NCI-H345 treated with DMSO at 0.1 percent for 48 hours (cell line): Measurements from ENCODE around the gene PRSS36.

ENCODE experiments used
- DNase-seq: peaks from one replicate; lab custom pipeline; 2025; ENCODE audit not compliant: unreplicated experiment; lab: John Stamatoyannopoulos, UW

Gene PRSS36

DNA sequence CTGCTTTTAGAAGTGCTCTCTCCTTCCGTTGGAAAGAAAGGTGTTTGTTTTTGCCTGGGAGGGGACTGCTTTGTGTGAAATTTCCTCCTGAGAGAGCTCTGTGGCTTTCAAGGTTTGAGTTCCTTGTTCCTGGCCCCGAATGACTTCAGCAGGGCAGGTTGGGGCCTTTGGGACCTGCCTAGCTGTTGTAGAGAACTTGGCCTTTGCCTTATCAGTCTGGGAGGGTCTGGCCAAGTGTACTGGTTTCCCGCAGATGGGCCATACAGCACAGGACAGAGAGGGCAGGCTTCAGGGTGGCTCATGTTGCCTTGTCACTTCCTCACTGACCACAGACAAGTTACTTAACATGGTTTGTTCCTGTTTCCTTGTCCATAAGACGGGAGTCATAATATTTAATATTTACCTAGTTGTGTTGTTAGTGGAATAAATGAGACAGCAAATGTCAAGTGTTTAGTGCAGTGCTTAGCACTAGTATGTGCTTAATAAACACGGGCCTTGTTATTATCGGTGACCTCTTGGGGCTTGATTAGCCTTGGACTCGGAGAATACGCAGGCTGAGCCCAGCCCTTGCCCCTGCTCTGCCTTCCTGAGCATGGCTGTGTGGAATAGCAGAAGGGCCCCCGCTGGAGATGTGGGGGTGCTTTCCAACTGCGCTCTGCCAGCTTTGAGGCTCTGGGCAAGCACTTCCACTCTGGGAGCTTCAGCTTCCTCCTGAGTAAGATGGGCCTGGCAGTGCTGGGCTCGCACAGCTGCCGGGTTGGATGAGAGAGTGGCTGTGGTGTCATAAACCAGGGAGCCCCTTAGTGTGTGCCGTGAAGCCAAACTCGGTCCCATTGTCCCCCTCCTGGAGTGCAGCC, 20.9 kb downstream of the PRSS36 start:
- no peak for DNase-seq

DNA sequence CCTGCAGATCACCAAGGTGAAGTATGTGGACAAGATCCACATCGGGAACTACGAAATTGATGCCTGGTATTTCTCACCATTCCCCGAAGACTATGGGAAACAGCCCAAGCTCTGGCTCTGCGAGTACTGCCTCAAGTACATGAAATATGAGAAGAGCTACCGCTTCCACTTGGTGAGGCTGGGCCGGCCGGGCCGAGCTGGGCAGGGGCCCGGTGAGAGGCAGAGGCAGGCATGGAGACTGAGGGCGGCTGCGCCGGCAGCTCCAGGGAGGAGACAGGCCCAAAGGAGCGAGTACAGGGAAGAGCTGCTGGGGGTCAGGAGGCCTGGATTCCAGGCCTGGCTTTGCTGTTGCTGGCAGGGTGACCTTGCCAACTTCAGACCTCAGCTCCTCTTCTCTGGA, 22.7 kb downstream of the PRSS36 start:
- no peak for DNase-seq

DNA sequence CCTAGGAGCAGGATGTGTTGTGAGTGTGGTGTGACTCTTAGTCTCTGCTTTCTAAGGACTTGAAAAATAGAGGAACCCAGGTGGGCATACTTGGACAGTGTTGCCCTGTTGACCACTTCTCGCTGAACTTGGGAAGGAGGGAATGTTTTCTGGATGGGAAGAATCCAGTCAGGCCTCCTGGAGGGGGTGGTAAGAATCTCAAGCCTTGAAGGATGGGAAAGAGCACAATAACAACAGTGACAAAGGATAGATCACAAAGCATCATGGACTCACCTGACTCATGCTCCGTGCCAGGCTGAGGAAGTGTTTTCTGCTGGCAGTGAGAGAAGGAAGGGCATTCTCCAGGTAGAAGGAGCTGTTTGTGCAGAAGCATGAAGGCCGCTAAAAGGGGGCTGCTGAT, 24.0 kb downstream of the PRSS36 start:
- no peak for DNase-seq

DNA sequence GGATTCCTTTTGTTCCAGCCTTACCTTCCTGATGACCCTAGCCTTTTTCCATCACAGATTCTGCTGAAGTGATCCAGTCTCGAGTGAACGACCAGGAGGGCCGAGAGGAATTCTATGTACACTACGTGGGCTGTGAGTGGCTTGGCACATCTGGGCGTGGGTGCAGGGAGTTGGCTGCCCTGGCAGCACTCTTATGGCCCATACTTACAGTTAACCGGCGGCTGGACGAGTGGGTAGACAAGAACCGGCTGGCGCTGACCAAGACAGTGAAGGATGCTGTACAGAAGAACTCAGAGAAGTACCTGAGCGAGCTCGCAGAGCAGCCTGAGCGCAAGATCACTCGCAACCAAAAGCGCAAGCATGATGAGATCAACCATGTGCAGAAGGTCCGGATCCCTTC, 29.7 kb downstream of the PRSS36 start:
- DNase-seq, result no peak

DNA sequence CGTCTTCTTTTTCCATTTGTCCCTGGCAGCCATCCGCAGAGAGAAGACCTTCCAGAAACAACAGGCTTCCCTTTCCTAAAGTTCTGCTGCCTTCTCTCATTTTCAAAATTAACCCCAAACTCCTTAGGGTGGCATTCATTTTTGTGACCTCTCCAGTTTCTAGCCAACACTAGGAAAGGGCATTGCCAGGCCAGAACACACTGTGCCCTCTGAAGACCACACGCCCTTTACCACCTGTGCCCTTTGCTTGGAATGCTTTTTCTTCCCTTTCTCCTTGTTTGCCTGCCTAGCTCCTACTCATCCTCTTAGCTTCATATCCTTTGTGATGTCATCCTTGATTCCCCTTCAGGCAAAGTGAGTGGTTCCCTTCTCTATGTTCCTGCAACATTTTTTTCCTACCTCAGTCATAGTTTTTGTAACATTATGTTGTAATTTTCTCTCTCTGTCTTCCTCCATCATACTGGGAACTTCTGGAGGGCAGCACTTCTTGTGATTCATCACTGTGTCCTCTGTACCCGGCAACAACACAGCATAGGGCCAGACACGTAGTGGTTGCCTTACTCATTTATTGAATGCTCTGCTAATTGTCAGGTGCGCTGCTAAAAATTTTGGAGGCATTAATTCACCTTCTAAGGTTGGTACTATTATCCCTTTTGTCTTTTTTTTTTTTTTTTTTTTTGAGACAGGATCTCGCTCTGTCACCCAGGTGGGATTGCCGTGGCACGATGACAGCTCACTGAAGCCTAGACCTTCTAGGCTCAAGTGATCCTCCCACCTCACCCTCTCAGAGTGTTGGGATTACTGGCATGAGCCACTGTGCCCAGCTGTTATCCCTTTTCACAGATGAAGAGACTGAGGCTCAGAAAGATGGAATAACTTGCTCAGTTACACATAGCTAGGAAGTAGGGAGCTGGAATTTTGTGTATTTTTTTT, 31.4 kb downstream of the PRSS36 start:
- no peak for DNase-seq

DNA sequence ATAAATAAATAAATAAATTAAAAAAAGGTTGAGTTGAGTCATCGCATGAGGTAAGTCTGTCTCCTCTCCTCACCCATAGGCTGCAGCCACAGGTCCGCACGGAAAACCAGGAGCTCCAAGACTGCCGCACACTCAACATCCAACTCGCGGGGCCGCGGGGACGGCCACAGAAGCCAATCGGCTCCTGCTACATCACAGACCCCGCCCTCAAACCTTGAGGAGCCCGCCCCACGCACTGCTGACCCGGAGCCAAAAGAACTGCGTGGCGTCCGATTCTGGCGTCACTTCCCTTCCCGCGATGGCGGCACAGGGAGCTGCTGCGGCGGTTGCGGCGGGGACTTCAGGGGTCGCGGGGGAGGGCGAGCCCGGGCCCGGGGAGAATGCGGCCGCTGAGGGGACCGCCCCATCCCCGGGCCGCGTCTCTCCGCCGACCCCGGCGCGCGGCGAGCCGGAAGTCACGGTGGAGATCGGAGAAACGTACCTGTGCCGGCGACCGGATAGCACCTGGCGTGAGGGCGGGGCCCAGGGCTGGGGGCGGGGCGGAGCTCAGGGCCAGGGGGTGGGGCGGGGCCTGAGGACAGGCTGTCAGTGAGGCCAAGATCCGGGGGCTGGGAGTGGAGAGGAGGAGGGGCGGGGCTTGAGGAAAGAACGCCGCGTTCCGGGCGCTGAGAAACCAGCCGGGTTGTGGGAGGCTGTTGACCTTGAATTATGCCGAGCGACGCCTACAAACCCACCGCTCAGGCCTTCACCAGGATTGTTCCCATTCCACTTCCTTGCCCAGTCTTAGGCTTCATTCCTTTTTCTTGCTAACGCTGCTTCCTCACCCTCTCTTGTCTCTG, 32.3 kb downstream of the PRSS36 start, which contains the start of gene KAT8:
Gene KAT8, plus strand, starts transcription at position 281 of the 839 bp plus-strand sequence. Its CDS starts 18 bp downstream, at position 299.
- peak; percentile 97 for DNase-seq

DNA sequence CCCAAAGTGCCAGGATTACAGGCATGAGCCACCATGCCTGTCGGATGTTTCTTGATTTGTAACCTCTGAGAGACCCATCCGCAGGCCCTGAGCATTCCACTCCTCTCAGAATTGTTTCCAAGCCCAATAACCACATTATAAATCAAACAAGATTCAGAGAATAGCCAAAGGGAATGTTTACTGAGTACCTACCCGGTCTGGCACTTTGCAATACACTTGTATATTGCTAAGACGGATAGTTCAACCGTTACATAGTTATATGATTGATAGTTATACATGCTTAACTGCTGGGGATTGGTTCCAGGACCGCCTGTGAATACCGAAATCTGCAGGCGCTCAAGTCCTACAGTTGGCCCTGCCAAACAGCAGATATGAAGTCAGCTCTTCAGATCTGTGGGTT, 35.4 kb downstream of the PRSS36 start:
- no peak for DNase-seq

DNA sequence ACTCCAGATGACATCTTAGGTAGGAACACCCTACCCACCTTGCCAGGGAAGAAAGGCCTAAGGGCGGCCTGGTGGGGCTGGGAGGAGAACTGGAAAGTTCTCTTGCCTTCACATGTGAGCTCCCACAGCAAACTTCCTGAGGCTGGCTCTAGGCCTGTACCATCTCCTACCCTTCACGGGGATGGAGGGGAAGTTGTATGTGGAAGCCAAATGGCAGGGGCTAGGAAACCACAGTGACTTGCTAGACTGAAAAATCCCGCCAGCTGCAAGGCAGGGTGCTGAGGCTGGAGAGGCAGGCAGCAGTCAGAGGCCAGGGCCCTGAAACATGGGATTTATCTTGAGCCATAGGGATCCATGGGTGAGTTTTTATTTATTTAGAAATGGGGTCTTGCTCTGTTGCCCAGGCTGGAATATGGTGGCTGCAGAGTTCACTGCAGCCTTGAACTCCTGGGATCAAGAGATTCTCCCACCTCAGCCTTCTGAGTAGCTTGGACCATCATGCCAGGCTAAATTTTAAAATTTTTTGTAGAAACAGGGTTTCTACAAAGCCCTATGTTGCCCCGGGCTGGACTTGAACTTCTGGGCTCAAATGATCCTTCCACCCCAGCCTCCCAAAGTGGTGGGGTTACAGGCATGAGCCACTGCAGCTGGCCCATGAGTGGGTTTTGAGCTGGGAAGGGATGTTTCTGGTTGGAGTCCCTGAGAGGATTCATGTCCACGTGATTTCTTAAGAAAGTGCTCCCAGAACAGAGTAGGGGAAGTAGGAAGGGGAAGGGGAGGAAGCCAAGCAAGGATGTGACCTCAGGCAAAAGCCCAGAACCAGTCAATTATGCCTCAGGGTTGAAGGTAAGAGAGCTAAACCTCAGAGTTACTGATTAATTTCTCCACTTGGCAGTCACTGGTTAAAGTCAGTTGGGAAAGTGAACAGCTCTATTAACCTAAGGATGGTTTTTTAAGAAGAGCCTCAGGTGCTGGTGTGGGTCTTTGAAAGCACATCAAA, 36.4 kb downstream of the PRSS36 start:
- no peak for DNase-seq

DNA sequence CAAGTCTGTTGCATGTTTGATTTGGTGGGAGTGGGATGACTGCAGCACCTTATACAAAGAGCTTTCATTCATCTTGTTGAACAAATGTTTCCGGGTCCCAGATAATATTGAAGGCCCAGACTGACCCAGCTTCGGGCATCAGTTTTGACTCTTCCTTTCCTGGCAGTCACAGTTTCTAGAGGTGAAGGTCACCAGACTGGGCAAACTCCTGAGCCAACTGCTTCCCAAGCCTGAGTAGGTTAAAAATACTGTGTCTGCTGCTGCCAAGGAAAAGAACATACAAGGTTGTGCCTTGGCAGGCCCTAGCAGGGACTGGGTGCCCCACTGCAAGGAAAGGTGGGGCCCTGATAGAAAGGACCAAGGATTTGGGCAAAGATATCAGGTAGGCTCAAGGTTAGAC, 37.2 kb downstream of the PRSS36 start:
- no peak for DNase-seq

DNA sequence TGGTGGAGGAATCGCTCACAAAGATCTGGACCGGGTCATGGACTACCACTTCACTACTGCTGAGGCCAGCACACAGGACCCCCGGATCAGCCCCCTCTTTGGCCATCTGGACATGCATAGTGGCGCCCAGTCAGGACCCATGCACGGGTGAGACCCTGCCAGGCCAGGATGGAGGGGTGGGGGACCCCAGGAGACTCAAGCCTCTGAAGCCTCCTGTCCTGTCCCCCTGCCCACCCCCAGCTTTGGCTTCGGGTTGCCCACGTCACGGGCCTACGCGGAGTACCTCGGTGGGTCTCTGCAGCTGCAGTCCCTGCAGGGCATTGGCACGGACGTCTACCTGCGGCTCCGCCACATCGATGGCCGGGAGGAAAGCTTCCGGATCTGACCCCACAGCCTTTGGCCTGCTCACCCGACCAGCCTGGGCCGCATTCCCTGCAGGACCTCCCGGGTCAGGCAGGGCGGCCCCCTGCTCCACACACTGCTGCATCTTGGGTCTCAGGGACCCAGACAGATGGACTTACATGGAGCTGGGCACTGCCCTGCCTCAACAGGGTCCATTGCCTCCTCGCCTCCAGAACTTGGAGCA, 37.9 kb downstream of the PRSS36 start:
- DNase-seq, result no peak

DNA sequence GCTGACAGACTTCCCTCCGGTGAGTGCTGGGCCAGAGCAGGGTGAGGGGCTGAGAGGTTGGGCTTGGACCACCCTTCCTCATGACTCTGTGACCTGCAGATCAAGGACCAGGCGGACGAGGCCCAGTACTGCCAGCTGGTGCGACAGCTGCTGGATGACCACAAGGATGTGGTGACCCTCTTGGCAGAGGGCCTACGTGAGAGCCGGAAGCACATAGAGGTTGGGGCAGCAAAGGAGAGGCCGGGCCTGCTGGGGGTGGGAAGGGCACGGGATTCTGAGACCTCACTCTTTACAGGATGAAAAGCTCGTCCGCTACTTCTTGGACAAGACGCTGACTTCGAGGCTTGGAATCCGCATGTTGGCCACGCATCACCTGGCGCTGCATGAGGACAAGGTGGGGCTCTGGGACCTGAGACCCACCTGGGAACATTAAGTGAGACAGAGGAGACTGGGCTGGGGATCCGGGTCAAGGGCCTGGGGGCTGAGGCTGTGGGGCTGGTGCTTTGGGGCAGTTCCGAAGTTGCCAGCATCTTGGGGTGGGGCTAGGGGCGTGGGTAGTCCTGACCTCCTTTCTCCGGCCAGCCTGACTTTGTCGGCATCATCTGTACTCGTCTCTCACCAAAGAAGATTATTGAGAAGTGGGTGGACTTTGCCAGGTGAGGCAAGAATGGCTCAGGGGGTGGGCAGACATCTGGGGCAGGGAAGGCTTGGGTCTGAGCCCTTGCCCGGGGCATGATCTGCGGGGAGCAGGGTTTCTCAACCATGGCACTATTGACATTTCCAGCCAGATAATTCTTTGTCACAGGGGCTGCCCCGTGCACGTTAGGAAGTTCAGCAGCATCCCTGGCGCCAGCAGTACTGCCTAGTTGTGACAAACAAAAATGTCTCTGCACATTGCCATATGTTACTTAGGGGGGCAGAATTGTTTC, 39.5 kb downstream of the PRSS36 start:
- no peak for DNase-seq

DNA sequence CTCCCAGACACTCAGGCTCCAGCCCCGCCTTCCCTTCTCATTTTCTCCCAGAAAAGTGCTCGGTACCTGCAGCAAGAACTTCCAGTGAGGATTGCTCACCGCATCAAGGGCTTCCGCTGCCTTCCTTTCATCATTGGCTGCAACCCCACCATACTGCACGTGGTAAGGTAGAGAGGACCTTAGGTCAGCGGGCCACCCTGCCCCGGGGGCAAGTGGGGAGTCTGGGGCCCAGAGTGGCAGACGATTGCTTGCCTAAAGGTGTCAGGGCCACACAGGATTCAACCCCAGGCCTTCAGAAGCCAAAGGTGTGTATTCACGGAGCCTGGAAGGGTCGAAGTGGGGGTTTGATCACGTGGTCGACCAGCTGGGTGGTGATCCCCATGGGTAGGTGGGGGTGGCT, 40.2 kb downstream of the PRSS36 start:
- no peak for DNase-seq

DNA sequence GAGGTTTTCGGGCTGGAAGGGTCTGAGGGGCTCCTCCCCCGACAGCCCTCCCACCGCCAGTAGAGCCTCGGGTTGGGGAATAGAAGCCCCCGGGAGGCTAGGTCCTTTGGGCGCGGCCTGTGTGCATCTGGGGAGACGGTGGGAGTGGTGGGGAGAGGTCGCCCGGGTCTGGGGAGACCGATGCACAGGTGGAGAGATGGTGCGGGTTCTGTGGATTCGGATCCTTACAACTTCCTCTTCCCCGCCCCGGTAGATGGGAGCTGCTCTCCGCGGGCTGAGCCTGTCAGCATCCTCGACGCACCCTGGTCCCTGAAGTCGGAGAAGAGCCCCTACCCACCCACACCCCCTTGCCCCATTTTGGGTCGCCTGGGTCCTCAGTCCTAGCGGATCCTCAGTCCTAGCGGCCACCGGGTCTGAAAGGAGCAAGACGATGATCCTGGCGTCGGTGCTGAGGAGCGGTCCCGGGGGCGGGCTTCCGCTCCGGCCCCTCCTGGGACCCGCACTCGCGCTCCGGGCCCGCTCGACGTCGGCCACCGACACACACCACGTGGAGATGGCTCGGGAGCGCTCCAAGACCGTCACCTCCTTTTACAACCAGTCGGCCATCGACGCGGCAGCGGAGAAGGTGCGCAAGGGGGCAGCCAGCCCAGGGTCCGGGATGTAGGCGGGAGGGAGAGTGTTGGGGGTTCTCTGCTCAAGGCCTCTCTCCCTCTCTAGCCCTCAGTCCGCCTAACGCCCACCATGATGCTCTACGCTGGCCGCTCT, 40.9 kb downstream of the PRSS36 start:
- no peak for DNase-seq

DNA sequence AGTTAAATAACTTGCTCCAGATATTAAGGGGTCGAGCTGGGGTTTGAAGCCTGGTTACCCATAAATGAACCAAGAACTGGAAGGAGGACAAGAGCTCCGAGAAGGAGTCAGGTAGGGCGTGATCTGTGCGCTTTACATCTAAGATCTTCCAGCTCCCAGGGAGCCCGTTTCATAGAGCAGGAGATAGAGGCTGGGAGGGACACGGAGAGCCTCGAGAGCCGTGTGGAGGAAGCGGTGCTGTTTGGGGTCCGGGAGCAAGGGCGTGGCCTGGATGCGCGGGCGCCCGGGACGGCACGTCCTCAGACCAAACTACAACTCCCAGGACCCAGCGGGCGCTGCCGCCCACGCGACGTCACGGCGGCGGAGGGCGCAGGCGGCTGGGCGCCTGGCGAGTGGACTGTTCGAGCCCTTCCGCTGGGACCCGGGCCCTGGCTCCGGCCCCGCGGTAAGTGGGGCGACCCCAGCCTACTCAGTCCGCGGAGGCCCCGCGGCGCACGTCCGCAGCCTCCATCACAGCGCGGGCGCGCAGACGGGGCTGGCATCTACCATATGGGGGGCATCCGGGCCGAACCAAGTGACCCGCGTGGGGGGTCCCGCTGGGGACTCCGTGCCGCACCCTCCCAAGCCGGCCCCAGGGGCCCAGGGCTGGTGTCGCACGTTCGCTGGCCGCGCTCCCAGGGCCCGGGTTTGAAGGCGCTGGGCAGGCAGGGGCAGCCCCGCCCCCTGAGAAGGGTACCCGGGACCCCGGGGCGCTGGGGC, 41.7 kb downstream of the PRSS36 start, which contains the start of gene BCKDK:
Gene BCKDK, plus strand, starts transcription at position 352 of the 759 bp plus-strand sequence. CDS start 838 bp downstream, outside the sequence.
- DNase-seq, result peak; percentile 74

DNA sequence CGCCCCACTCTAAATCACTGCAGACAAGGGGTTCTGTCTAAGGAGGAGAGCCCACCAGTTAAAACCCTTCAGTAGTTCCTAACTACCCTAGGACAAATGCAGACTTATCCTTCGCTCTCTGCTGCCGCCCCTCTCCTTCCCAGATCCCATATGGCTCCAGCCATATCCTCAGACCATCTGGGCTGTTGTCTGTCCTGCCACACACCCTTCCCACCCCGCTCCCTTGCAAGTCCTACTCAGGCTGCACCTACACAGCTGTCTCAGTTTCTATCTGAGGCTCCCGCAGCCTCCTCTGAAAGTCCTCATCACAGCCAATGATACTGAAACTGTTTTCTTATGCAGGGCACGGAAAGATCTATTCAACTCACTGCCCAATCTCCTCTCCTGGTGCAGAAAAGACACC, 42.4 kb downstream of the PRSS36 start:
- no peak for DNase-seq
